NOMO-1 treated with dmso at 0.1 percent for 144 hours (cell line): ENCODE results near the gene NMT1.
"Not testable (repeated sequence)": the region's sequence is repeated elsewhere in the genome, so short reads cannot be mapped to it uniquely, and the experiment has no call there.

Source experiments
- DNase-seq: peaks from one replicate; lab custom pipeline; 2025; ENCODE audit not compliant: unreplicated experiment; lab: John Stamatoyannopoulos, UW

The NMT1 gene

GRCh38 chr17:45117848-45118646 is 56.9 kb downstream of the NMT1 start:
- DNase-seq = no peak

DNA sequence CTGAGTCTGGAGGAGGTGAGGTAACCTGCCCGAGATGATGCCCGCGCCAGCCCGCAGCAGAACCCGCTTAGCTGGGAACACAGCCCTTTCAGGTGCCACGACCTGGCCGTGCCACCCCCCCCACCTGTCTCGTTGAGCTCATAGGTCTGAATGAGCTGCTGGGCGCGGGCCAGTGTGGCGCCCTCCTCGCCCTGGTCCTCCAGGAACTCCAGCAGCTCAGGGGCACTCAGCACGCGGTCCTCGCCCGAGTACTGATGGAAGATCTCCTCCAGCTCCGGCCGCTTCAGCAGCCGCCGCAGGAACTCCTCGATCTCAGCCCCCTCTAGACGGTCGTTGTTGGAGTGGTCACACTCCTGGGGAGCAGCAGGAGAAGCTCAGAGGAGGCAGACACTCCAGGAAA is 57.6 kb downstream of the NMT1 start:
- DNase-seq = no peak

GRCh38 chr17:45119964-45120363 is 58.8 kb downstream of the NMT1 start:
- no peak for DNase-seq

DNA sequence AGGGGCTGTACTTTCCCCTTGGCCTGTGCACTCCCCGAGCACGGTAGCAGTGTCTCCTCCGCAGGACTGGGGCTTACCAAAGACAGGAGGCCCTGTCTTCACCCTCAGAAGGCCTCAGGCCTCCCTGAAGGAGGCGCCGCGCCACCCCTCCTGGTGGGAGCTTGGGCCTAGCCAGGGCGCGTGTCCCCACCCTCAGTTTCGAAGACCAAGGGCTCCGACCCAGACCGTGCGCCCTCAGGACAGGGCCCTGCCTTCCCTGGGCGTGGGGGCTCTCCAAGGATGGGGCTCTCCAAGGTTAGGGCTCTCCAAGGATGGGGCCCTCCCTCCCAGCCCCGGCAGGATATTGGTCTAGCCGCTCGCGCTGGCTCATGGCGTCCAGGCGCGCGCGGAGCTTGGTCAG is 59.4 kb downstream of the NMT1 start:
- no peak for DNase-seq

DNA sequence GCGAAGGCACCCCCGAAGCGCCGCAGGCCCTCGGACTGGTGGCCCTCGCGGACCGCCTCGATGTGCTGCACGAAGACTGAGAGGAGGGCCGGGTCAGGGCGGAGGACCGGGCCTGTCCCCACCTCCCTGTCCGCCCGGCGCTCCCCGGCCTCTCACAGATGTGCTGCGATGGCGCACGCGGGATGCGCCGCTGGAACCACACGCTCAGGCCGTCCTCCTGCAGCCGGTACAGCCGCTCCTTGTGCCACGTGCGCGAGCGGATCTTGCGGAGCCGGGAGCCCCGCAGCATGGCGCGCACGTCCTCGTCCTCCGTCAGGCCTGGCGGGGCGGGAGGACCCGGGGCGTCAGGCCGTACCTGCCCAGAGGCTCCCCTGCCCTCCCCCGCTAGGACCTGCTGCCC is 59.9 kb downstream of the NMT1 start:
- no peak for DNase-seq

GRCh38 chr17:45123076-45123770 is 62.1 kb downstream of the NMT1 start:
- DNase-seq = no peak

- peak; percentile 86 for DNase-seq
Measured at GRCh38 chr17:45123930-45124796, 63.0 kb downstream of the NMT1 start.

DNA sequence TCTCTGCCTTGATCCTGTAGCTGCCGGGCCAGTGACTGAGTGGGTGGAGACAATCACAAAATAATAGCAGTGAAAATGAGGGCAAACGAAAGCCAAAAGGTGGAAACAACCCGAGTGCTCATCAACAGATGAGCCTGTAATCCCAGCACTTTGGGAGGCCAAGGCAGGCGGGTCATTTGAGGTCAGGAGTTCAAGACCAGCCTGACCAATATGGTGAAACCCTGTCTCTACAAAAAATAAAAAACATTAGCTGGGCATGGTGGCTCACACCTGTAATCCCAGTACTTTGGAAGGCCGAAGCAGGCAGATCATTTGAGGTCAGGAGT is 63.6 kb downstream of the NMT1 start:
- DNase-seq = not testable (repeated sequence)

DNA sequence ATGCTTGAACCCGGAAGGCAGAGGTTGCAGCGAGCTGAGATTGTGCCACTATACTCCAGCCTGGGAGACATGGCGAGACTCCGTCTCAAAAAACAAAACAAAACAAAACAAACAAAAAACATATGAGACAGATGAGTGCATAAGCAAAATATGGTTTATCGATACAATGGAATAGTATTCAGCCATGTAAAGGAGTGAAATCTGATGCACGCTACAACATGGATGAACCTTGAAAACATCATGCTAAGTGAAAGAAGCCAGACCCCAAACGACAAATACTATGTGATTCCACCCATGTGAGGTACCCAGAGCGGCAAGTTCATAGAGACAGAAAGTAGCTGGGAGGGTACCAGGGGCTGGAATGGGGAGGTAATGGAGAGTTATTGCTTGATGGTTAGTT is 64.4 kb downstream of the NMT1 start:
- no peak for DNase-seq

GRCh38 chr17:45127207-45127547 is 66.1 kb downstream of the NMT1 start:
- DNase-seq = no peak

GRCh38 chr17:45127548-45128300 is 66.6 kb downstream of the NMT1 start:
- DNase-seq = no peak

- DNase-seq = no peak
Measured at GRCh38 chr17:45128331-45128730, 67.2 kb downstream of the NMT1 start.

- DNase-seq = no peak
Measured at GRCh38 chr17:45128989-45129388, 67.9 kb downstream of the NMT1 start.

DNA sequence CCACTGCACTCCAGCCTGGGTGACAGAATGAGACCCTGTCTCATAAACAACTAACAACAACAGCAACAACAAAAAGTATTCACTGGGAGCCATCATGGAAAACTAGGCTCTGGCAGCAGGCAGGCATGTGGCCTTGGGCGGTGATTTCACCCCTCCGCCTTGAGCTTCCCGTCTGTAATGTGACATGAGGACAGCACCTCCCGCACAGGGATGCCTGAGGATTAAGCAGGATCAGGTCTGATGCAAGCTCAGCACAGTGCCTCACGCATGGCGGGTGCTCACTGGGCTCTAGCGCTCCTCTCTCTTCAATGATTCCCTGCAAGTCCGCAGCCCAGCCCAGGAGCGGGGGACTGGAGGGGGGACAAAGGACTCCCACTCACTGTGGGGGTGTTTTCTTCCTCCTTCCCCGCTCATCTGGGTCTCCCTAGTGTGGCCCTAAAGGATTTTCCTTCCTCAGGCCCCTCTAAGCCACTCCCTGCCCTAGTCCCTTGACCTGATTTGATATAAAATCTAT is 68.4 kb downstream of the NMT1 start:
- no peak for DNase-seq

- no peak for DNase-seq
Measured at GRCh38 chr17:45129940-45130680, 69.0 kb downstream of the NMT1 start.

DNA sequence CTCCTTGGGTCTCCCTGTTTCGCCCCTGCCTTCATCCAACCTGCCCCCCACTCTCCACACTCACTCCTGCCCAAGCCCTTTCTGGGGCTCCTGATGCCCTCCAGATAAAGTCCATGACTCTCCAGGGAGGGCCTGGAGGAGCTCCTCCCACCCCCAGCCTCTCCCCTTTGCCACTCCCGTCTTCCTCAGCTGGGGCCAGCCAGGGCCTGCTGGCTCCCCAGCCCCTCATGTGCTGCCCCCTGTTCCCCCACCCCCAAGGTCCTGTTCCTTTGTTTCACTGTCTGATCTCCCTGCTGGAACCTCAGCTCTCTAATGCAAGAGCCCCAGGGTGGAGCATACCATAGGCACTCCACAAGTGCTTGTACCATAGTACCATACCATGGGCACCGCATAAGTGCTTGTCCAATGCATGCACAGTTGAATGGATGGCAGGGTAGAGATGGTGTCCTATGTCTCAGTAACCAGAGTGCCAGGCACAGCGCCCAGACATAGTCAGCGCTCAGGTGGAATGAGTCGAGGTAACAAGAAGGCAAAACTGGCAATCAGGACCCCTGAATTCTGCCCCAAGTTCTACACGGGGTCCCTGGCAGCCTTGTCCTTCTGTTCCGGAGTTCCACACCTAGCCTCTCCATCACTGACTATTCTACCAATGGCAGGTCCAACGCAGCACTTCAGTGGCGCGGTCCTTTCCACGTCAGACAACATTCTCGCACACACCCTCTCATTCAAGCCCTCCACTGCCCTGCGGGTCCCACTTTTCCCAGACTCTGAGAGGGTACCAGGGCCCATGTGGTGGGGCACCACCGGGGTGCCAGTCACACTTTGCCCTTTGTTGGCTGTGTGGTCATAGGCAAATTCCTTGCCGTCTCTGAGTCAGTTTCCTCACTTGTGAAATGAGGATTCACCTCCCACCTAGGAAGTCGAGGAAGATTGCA is 69.8 kb downstream of the NMT1 start:
- DNase-seq = no peak

DNA sequence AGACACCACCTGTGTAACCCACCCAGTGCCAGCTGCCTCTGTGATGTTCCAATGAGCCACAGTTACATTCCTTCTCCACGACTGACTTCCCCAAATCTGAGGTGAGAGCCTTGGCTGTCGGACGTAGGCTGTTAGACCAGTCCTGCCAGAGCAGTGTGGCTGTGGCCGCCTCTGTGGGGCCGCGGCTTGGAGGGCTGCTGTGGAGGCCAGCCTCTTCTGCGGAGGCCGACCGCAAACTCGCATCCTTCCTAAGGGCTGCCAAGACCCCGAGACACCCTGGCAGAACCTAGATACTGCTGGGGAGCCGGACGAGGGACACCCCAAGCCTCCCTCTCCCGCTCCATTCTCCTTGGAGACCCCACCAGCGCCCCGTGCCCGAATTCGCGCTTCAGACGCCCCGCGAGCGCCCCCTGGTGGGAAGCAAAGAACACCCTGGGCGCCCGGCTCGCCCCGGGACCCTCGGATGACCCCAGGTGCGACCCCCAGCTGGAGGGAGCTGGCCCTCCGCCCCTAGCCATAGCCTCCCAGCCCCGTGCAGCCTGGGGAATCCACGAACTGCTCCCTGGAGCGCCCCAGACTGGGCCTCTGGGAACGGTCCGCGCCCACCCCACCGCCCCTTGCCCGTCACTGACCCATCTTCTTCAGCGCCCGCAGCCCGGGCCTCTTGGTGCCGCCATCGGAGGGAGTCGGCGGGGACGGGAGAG is 70.7 kb downstream of the NMT1 start:
- no peak for DNase-seq

GRCh38 chr17:45132320-45132571 is 71.1 kb downstream of the NMT1 start, which contains the start of gene PLCD3:
TSS of gene PLCD3 (minus strand) at chr17:45132515. CDS start at chr17:45132410, 105 bp downstream.
- DNase-seq = peak; percentile 60
